Panc1 (cell line): ENCODE data around the gene C1orf226. TPM values are rescaled to one million over a fixed set of nuclear protein-coding genes. Genes with fewer than 3 reads are reported as not detected.

Source experiments
- ATAC-seq: fragments of 200-7000 bp; cut with Tn5 transposase; 2 replicates; pipeline ENCODE4 v1.9.1; 2020; ENCODE audit warnings: mild to moderate bottlenecking, moderate library complexity
- BruUV-seq: library from RNA; stranded (reverse); fragments of 400-500 nt; replicated peaks from 2 replicates; lab custom pipeline; 2021; lab: Mats Ljungman, UMichigan
- CTCF ChIA-PET: fragments of 300-600 bp; sonication (Branson Sonifier 250); formaldehyde crosslinking; loops from one replicate; lab custom pipeline; 2022; ENCODE audit warnings: antibody characterized with exemption; lab: Charles Lee
- POLR2A ChIA-PET: fragments of 300-600 bp; sonication (Branson Sonifier 250); formaldehyde crosslinking; loops from one replicate; lab custom pipeline; 2022; ENCODE audit warnings: antibody characterized with exemption; lab: Charles Lee
- DNase-seq: peaks from one replicate; pipeline ENCODE4 v3.0.0-alpha.2; 2010; ENCODE audit warnings: low read depth, low spot score
- H3K27ac ChIP-seq: 2 replicates; pipeline ENCODE4 v1.5.1; 2011; ENCODE audit warnings: mild to moderate bottlenecking, low read length, inconsistent platforms
- H3K27me3 ChIP-seq: fragments of 200-500 bp; sonication (Bioruptor generic); 2 replicates; pipeline ENCODE4 v1.6.0; 2014; ENCODE audit warnings: low read length, inconsistent platforms; ENCODE audit not compliant: control insufficient read depth, insufficient read depth
- H3K36me3 ChIP-seq: fragments of 200-500 bp; sonication (Bioruptor generic); 2 replicates; pipeline ENCODE4 v1.5.1; 2014; ENCODE audit warnings: inconsistent platforms, mild to moderate bottlenecking, low read length, moderate library complexity; ENCODE audit not compliant: control insufficient read depth, insufficient read depth
- H3K4me1 ChIP-seq: 2 replicates; pipeline ENCODE4 v1.5.1; 2011; ENCODE audit warnings: inconsistent platforms, mild to moderate bottlenecking, low read length, moderate library complexity; ENCODE audit not compliant: control insufficient read depth, insufficient read depth
- H3K4me3 ChIP-seq, 2 experiments: 2 replicates each; pipeline ENCODE4 v1.5.1; 2011 to 2012; ENCODE audit warnings: low read depth in 2 of 2, low read length in 2 of 2, mild to moderate bottlenecking in 2 of 2, inconsistent platforms in 1 of 2, moderate library complexity in 1 of 2
- H3K9me3 ChIP-seq: fragments of 200-500 bp; sonication (Bioruptor generic); 2 replicates; pipeline ENCODE4 v1.5.1; 2014; ENCODE audit warnings: low read depth, mild to moderate bottlenecking, inconsistent platforms, low read length, moderate library complexity; ENCODE audit not compliant: control insufficient read depth, insufficient read depth
- CTCF ChIP-seq: fragments of 450-650 bp; IDR thresholded peaks from 2 replicates; pipeline ENCODE4 v1.5.1; 2017; ENCODE audit warnings: mild to moderate bottlenecking
- POLR2AphosphoS5 ChIP-seq: IDR thresholded peaks from 2 replicates; pipeline ENCODE4 v1.6.1; 2012; ENCODE audit warnings: mild to moderate bottlenecking, low read depth, low read length, moderate library complexity
- REST ChIP-seq, 2 experiments: IDR thresholded peaks; 2 replicates each; pipeline ENCODE4 v1.6.1; 2011 to 2012; ENCODE audit warnings: low read depth in 2 of 2, control low read depth in 1 of 2, low read length in 1 of 2, mild to moderate bottlenecking in 1 of 2, moderate library complexity in 1 of 2; ENCODE audit not compliant: insufficient read depth in 1 of 2
- SIN3A ChIP-seq: IDR thresholded peaks from 2 replicates; pipeline ENCODE4 v1.6.1; 2012; ENCODE audit warnings: low read depth, mild to moderate bottlenecking, low read length, moderate library complexity, borderline replicate concordance; ENCODE audit not compliant: insufficient read depth
- TCF7L2 ChIP-seq: IDR thresholded peaks from 2 replicates; pipeline ENCODE4 v1.6.1; 2011; ENCODE audit warnings: mild to moderate bottlenecking, low read depth, low read length, inconsistent platforms
- in situ Hi-C: cut with HindIII; loops from 2 replicates; pipeline ENCODE4 v1.10.0; 2016; ENCODE audit warnings: low sequenced_read_pairs, low pct_unique_long_range_greater_than_20kb
- intact Hi-C: fragments of 100-400 bp; cut with micrococcal nuclease; formaldehyde crosslinking; loops from one replicate; pipeline ENCODE4 v1.10.0; 2022; ENCODE audit not compliant: unreplicated experiment
- total RNA-seq: library from RNA; stranded (reverse); gene quantifications from one replicate; pipeline ENCODE4 v1.2.1, GENCODE V29; 2021; ENCODE audit not compliant: unreplicated experiment

Gene C1orf226
- total RNA-seq, 1 experiment from 2014 or later = 38.4 TPM

- ATAC-seq (no peak), DNase-seq (no peak)
- in situ Hi-C loops = no loop called here
- H3K27me3 ChIP-seq = no peaks in the 10 kb centered on the region
- no peaks in the 10 kb centered on the region for H3K36me3 ChIP-seq
- ChIA-PET POLR2A (no interaction called here), CTCF (no interaction called here)
- intact Hi-C loops = no loop called here
- BruUV-seq = TSS peak; percentile 42
- no peaks in the 10 kb centered on the region for H3K9me3 ChIP-seq
- no peak overlapping the region for H3K4me3 ChIP-seq
- H3K4me1 ChIP-seq = peaks cover 8% of the 10 kb centered on the region
- H3K27ac ChIP-seq = no peak overlapping the region
- TF ChIP-seq SIN3A (no peak), POLR2AphosphoS5 (no peak), TCF7L2 (no peak), CTCF (no peak), REST (IDR thresholded peaks at IDR 0.05; ENCODE audit: insufficient read depth in 1 of 2, low read depth in 2 of 2, low read length in 1 of 2) (no peak)
Measured at GRCh38 chr1:162384601-162385279, 3.2 kb downstream of the C1orf226 start.

DNA sequence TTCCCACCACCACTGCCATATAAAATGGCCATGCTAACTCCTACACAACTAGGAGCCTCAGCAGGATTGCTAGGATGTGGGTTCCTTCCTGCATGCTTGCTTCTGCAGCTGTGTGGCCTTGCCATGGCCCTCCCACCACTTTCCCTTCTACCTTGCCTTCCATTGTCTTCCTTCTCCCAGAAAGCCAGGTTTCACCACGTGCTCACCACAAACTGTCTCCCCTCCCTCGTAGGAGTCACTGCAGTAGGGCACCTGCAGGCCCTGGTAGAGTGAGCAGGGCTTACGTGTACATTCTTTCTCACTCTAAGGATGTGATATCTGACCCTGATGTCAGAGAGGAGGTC lies 3.7 kb downstream of the C1orf226 start:
- no peak for TF ChIP-seq TCF7L2
- no peak for TF ChIP-seq CTCF
- no peak for TF ChIP-seq POLR2AphosphoS5
- no peak for TF ChIP-seq REST (IDR thresholded peaks at IDR 0.05; ENCODE audit: insufficient read depth in 1 of 2, low read depth in 2 of 2, low read length in 1 of 2)
- TF ChIP-seq SIN3A = no peak
- Histone ChIP-seq H3K36me3 (no peaks in the 10 kb centered on the region), H3K4me3 (no peak overlapping the region), H3K27ac (no peak overlapping the region), H3K27me3 (no peaks in the 10 kb centered on the region), H3K4me1 (peaks cover 10% of the 10 kb centered on the region), H3K9me3 (no peaks in the 10 kb centered on the region)
- DNase-seq (no peak), ATAC-seq (no peak)
- in situ Hi-C loops (no loop called here), intact Hi-C loops (no loop called here)
- CTCF ChIA-PET = no interaction called here
- POLR2A ChIA-PET = no interaction called here
- no TSS peak for BruUV-seq
